GM19468 (cell line): ENCODE data around the gene MED12L.
"Not testable (repeated sequence)": the region's sequence is repeated elsewhere in the genome, so short reads cannot be mapped to it uniquely, and the experiment has no call there.

Source experiments
- ATAC-seq: cut with Tn5 transposase; IDR thresholded peaks from one replicate; pipeline ENCODE4 v1.9.1; 2021; ENCODE audit warnings: mild to moderate bottlenecking, moderate library complexity, moderate number of reproducible peaks; ENCODE audit not compliant: unreplicated experiment; ENCODE audit errors: extremely low read depth

Gene MED12L, protein sequence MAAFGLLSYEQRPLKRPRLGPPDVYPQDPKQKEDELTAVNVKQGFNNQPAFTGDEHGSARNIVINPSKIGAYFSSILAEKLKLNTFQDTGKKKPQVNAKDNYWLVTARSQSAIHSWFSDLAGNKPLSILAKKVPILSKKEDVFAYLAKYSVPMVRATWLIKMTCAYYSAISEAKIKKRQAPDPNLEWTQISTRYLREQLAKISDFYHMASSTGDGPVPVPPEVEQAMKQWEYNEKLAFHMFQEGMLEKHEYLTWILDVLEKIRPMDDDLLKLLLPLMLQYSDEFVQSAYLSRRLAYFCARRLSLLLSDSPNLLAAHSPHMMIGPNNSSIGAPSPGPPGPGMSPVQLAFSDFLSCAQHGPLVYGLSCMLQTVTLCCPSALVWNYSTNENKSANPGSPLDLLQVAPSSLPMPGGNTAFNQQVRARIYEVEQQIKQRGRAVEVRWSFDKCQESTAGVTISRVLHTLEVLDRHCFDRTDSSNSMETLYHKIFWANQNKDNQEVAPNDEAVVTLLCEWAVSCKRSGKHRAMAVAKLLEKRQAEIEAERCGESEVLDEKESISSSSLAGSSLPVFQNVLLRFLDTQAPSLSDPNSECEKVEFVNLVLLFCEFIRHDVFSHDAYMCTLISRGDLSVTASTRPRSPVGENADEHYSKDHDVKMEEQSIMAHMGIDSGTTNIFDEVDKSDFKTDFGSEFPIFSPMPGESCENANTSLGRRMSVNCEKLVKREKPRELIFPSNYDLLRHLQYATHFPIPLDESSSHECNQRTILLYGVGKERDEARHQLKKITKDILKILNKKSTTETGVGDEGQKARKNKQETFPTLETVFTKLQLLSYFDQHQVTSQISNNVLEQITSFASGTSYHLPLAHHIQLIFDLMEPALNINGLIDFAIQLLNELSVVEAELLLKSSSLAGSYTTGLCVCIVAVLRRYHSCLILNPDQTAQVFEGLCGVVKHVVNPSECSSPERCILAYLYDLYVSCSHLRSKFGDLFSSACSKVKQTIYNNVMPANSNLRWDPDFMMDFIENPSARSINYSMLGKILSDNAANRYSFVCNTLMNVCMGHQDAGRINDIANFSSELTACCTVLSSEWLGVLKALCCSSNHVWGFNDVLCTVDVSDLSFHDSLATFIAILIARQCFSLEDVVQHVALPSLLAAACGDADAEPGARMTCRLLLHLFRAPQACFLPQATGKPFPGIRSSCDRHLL (N-terminal part only)

DNA sequence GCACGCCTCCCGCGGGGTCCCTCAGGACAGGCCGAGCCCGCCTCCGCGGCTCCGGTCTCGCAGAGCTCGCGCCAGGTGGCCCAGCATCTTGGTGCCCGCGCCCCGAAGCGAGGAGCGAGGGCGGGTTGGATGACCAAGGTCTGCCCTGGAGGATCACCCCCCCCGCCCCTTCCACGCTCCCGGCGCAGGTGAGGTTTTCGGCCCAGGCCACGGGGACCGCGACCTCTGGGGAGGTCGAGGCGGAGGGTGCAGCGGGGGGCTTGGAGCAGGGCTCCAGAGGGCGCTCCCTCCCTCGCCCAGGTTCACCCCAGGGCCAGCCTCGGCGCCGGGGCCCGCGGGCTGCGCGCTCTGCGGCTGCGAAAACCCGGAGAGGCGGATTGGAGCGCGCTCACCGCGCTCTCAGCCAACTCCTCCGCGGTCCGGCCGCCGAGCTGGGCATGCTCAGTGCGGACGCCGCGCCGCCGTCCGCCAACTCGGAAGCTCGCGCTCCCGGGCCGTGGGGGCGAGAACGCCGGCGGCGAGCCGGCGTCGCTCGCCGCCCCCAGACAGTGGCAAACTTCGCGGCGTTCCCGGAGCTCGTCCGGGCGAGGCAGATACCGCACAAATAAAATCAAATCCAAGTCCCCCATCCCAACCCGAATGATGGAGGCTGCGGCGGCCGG lies at the start of gene MED12L:
MED12L (plus strand) TSS at position 438 of the 662 bp plus-strand sequence. CDS start 1,263 bp downstream, outside the sequence.
- peak; percentile 61 for ATAC-seq

GRCh38 chr3:151037746-151038477 lies 47.6 kb upstream of the MED12L start:
- ATAC-seq: no peak

- ATAC-seq: no peak
Observed at GRCh38 chr3:151044706-151045105, 40.8 kb upstream of the MED12L start.

- ATAC-seq: no peak
Observed at GRCh38 chr3:151047636-151048035, 37.8 kb upstream of the MED12L start.

- no peak for ATAC-seq
Observed at GRCh38 chr3:151051533-151051932, 33.9 kb upstream of the MED12L start.

- no peak for ATAC-seq
Observed at GRCh38 chr3:151052346-151052745, 33.1 kb upstream of the MED12L start.

GRCh38 chr3:151052756-151053155 lies 32.7 kb upstream of the MED12L start:
- ATAC-seq: no peak

DNA sequence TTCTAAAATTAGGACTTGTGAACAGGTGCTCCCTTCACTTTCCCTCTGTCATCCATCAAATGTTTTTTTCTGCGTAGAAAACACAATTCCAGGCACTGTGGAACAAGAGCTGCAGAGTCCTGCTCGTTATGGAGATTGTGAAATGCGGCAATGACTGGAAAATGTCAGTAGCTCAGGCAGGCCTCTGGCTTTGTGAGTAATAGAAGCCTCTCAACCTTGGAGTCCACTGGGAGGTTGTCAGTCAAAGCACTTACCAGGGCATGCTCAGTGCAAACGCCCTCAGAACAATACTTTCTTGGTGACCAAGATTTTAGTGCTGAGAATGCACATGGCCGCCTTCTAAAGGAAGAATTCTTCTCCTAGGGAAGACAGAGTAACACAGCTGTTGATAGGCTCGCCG lies 26.7 kb upstream of the MED12L start:
- ATAC-seq: no peak

- ATAC-seq: no peak
Observed at GRCh38 chr3:151062611-151063010, 22.9 kb upstream of the MED12L start.

DNA sequence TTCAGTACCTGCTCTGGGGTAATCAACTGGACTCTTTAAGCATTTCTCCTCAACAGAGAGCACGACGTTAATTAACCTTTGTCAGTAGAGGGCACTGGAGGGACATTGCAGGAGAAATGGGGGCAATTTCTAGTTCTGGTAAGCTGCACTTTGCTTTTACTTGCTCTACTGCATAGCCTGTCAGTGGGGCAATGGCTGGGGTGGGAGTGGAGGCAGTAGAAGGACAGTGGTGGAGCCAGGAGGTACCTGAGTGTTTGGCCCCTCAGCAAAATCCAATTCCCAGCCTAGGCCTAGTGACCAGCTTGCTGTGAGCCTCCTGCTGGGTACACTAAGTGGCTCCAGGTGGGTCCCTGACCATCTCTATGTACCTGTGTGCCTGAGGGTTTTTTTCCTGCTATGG lies 18.3 kb upstream of the MED12L start:
- no peak for ATAC-seq

DNA sequence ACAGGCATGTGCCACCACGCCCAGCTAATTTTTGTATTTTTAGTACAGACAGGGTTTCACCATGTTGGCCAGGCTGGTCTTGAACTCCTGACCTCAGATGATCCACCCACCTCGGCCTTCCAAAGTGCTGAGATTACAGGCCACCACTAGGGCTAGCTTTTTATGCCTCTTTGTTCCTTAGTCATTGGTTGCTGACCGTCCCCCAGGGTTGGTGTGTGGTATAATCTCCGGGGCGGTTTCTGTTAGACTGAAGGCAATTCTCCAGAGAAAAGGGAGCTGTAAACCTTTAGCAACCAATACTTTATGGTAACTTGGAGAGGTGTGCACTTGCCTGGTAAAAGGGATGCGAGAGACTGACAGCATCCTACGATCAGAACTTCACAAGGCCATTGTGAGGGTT lies 12.6 kb upstream of the MED12L start:
- not testable (repeated sequence) for ATAC-seq

GRCh38 chr3:151074256-151074655 lies 11.2 kb upstream of the MED12L start:
- no peak for ATAC-seq

DNA sequence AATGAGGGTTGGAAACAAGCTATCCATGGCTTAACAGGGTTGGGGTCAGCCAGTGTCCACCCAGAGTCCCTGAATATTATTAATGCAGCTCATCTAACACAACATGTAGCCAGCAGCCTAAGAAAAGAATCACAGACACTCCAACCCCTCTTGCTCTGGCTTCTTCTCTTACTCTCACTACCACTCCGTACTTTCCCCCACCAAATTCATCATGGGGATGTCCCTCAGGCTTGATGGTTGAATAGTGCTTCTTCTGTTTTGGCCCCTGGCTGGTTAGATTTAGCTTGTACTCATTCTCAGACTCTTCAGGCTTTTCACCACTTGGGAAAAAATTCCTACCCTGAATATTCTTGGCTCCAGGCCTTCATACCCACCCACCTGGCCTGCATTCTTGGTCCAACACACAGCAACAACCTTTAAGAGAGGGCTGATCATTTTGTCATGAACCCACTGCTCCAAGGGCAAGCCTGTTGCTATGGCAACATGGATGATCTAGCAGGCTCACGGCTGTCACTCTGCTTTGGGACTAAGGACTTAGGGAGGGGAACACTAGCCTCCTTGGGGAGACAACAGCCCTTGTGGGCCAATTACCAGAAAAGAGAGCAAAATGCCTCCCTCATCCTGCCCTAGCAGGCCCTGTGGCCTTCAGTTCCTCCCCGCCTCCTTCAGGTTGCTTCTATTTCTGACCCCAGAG lies 9.4 kb upstream of the MED12L start:
- no peak for ATAC-seq

DNA sequence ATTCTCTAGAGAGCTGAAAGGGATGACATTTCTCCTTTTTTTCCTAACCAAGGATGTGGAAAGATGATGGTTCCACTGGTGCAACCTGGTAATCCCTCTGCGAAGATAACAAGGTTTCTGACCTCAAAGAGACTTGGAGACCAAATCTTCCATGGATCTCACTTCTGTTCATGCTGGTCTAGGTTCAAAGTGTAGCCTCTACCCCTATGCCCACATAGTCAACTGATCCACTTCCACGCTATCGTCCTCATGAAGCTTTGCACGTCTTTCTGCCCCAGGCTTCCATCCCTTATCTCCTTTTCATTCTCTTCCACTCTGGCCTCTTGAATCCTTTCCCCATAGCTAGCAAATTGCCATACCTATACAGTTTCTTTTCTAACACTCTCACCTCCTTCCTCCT lies 8.8 kb upstream of the MED12L start:
- no peak for ATAC-seq

DNA sequence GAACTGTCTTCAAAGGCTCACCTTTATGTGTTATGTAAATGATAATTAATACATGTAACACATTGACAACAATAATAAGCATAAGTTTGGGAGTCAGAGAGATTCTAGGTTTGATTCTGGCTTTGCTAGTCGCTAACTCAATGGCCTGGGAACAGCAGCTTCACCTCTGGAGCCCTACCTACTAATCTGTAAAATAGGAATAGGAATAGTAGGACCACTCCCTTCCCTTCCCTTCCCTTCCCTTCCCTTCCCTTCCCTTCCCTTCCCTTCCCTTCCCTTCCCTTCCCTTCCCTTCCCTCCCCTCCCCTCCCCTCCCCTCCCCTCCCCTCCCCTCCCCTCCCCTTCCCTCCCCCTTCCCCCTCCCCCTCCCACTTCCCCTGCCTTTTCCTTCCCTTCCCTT lies 4.4 kb upstream of the MED12L start:
- ATAC-seq: not testable (repeated sequence)

DNA sequence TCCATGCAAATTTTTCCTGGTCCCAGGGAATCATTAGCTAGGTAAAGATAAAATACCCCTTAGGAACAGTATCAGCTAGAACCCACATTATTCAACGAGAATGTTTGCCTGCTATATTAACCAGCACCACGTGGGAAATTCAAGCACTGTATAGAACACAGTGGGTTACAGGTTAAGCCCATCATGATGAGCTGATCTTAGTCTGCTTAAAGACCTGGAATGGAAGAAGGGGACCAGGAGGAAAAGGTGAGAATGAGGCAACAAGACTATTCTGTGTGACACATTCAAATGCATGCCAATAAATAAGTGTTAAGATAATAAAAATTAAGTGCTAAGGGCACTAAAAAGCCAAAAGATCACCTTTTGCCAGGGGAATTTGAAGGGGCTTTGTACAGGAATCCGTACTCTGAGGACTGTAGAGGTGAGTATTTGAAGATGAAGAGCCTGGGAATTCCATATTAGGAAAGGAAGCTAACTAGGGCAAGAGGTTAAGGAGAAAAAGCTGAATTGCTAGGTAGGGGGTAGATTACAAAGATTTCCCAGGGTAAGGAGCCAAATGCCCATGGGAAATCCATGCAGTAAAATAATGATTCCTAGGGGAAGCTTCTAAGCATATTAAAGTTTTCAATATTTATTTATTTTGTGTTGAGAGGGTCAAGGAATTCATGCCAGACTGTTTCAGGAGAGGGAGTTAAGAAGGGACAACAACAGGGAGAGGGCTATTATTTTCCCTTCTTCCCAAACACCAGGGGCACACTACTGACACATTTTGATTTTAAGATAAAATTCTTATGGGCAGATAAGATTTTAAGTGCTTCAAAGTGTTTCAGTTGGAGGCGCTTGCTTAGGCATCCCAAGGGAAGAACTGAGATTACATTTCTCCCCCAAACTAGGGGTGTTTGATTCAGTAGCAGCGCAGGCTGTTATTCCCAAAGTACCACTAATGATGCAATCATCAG lies 2.3 kb upstream of the MED12L start:
- no peak for ATAC-seq

- no peak for ATAC-seq
Observed at GRCh38 chr3:151084893-151085226, 604 bp upstream of the MED12L start.
